Nephron progenitor cell (in vitro differentiated cells): ENCODE data around the gene KIDINS220.

ENCODE experiments used
- DNase-seq: peaks from one replicate; pipeline ENCODE4 v3.0.0; 2021
- H3K27ac Mint-ChIP-seq: 2 replicates; pipeline ENCODE4 v1.8.0; 2021; ENCODE audit warnings: mild to moderate bottlenecking, moderate library complexity, mixed read lengths
- H3K27me3 Mint-ChIP-seq: 2 replicates; pipeline ENCODE4 v1.8.0; 2021; ENCODE audit warnings: mild to moderate bottlenecking, low read depth, mixed read lengths; ENCODE audit not compliant: poor library complexity
- H3K36me3 Mint-ChIP-seq: 2 replicates; pipeline ENCODE4 v1.8.0; 2021; ENCODE audit warnings: low read depth, mixed read lengths
- H3K4me1 Mint-ChIP-seq: 2 replicates; pipeline ENCODE4 v1.8.0; 2021; ENCODE audit warnings: mixed read lengths
- H3K4me3 Mint-ChIP-seq: 2 replicates; pipeline ENCODE4 v1.8.0; 2021; ENCODE audit warnings: mild to moderate bottlenecking, moderate library complexity, mixed read lengths
- H3K9me3 Mint-ChIP-seq: 2 replicates; pipeline ENCODE4 v1.8.0; 2021; ENCODE audit warnings: mild to moderate bottlenecking, moderate library complexity, mixed read lengths
- CTCF ChIP-seq: fragments of 200-600 bp; sonication (generic); IDR thresholded peaks from 2 replicates; pipeline ENCODE4 v1.5.0; 2021; ENCODE audit warnings: antibody characterized with exemption

Gene KIDINS220

DNA sequence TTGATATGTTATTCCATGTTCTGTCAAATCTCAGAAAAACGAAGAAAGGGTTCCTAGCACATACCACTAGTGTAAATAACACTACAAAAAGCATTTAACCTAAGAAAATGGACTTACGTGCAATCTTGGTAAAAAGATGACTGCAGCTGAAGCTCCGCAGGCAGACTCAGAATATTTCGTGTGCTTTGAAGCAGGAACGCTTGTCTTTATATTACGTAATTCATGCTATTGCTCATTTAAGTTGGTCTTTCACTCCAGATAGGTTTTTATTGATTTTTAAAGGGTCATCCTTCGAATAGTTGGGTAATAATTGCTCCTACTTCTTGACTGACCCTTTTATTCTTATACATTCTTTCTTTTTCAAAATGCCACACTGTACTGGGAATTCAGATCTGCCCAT is 111.6 kb downstream of the KIDINS220 start:
- no peak overlapping the region for H3K4me3 Mint-ChIP-seq

DNA sequence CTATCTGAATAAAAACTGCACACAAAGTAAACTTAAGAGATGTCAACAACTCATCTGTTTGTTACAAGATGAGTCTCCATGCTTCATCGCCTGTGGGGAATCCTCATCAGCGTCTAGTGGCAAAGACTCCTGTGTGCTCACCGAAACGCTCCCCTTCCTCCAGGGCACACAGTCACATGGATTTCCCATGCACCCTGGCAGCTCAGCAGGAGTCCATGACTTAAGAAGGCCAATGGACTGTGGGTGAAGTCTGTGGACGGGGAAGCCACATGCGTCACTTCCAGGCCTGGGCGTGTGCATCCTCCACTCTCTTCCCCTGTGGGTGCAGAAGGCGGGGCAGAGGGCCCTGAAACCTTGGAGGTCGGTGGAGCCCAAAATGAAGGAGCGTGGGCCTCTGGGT is 114.4 kb downstream of the KIDINS220 start:
- Mint-ChIP-seq H3K27ac (peak overlapping the region; percentile 84), H3K27me3 (peaks cover 3% of the 10 kb centered on the region)

More for the DNA sequence above, 111.6 kb downstream of the KIDINS220 start:
- peak overlapping the region; percentile 85 for H3K27ac Mint-ChIP-seq
- TF ChIP-seq CTCF, result no peak
- no peak for DNase-seq
- H3K27me3 Mint-ChIP-seq, result peaks cover 3% of the 10 kb centered on the region
- no peaks in the 10 kb centered on the region for H3K9me3 Mint-ChIP-seq
- peaks cover 6% of the 10 kb centered on the region for H3K4me1 Mint-ChIP-seq
- peaks cover 30% of the 10 kb centered on the region for H3K36me3 Mint-ChIP-seq

GRCh38 chr2:8721410-8721809 is 116.0 kb downstream of the KIDINS220 start:
- peaks cover 6% of the 10 kb centered on the region for H3K4me1 Mint-ChIP-seq
- TF ChIP-seq CTCF, result no peak
- no peaks in the 10 kb centered on the region for H3K36me3 Mint-ChIP-seq
- no peak overlapping the region for H3K4me3 Mint-ChIP-seq
- H3K9me3 Mint-ChIP-seq, result peaks cover 7% of the 10 kb centered on the region
- no peak overlapping the region for H3K27ac Mint-ChIP-seq
- no peak for DNase-seq
- H3K27me3 Mint-ChIP-seq, result peaks cover 3% of the 10 kb centered on the region

More for the DNA sequence above, 114.4 kb downstream of the KIDINS220 start:
- Mint-ChIP-seq H3K36me3 (peaks cover 1% of the 10 kb centered on the region), H3K4me1 (peaks cover 6% of the 10 kb centered on the region), H3K4me3 (no peak overlapping the region), H3K9me3 (no peaks in the 10 kb centered on the region)
- DNase-seq, result no peak
- TF ChIP-seq CTCF, result no peak

- Mint-ChIP-seq H3K9me3 (peaks cover 14% of the 10 kb centered on the region), H3K4me3 (no peak overlapping the region), H3K4me1 (peaks cover 9% of the 10 kb centered on the region), H3K36me3 (peaks cover 5% of the 10 kb centered on the region), H3K27me3 (peaks cover 3% of the 10 kb centered on the region), H3K27ac (no peak overlapping the region)
- no peak for TF ChIP-seq CTCF
- DNase-seq, result no peak
These were observed 116.7 kb downstream of the KIDINS220 start for GRCh38 chr2:8720741-8721140.

GRCh38 chr2:8719528-8719927 is 117.9 kb downstream of the KIDINS220 start:
- Mint-ChIP-seq H3K9me3 (peaks cover 19% of the 10 kb centered on the region), H3K36me3 (peaks cover 7% of the 10 kb centered on the region), H3K27me3 (peaks cover 3% of the 10 kb centered on the region), H3K27ac (no peak overlapping the region), H3K4me1 (peaks cover 17% of the 10 kb centered on the region), H3K4me3 (no peak overlapping the region)
- no peak for TF ChIP-seq CTCF
- DNase-seq, result no peak

GRCh38 chr2:8714971-8715370 is 122.4 kb downstream of the KIDINS220 start:
- no peak for TF ChIP-seq CTCF
- Mint-ChIP-seq H3K27me3 (no peaks in the 10 kb centered on the region), H3K4me1 (peaks cover 21% of the 10 kb centered on the region), H3K36me3 (peaks cover 7% of the 10 kb centered on the region), H3K27ac (no peak overlapping the region), H3K9me3 (peaks cover 24% of the 10 kb centered on the region), H3K4me3 (no peak overlapping the region)
- DNase-seq, result no peak
